Keratinocyte (primary cell): ENCODE measurements around the gene NLK. TPM values are rescaled to one million over a fixed set of nuclear protein-coding genes. Genes with fewer than 3 reads are reported as not detected.

Source experiments
- DNase-seq: peaks from one replicate; pipeline ENCODE4 v3.0.0-alpha.2; 2011; ENCODE audit warnings: low read depth, missing footprints, low spot score
- FAIRE-seq: peaks from 2 replicates; lab custom pipeline; 2011; peaks lifted over from hg19 to GRCh38; lab: Jason Lieb, UNC
- H2AFZ ChIP-seq: 2 replicates; pipeline ENCODE4 v1.6.0; 2012; ENCODE audit warnings: low read length, control low read depth, inconsistent platforms; ENCODE audit not compliant: control insufficient read depth
- H3K27ac ChIP-seq: 2 replicates; pipeline ENCODE4 v1.5.1; 2011; ENCODE audit warnings: low read length; ENCODE audit not compliant: control insufficient read depth, insufficient read depth
- H3K27me3 ChIP-seq: 3 replicates; pipeline ENCODE4 v1.6.0; 2011; ENCODE audit warnings: low read length; ENCODE audit not compliant: control insufficient read depth, insufficient read depth; ENCODE audit errors: extremely low read depth
- H3K36me3 ChIP-seq, 2 experiments: 2 replicates in 1 of 2; 3 replicates in 1 of 2; pipeline ENCODE4 v1.5.1; 2011; ENCODE audit warnings: low read length in 2 of 2, mild to moderate bottlenecking in 1 of 2; ENCODE audit not compliant: control insufficient read depth in 2 of 2, insufficient read depth in 2 of 2; ENCODE audit errors: extremely low read depth in 1 of 2
- H3K4me1 ChIP-seq: 3 replicates; pipeline ENCODE4 v1.5.1; 2011; ENCODE audit warnings: low read length; ENCODE audit not compliant: control insufficient read depth, insufficient read depth; ENCODE audit errors: extremely low read depth
- H3K4me2 ChIP-seq: 3 replicates; pipeline ENCODE4 v1.6.0; 2011; ENCODE audit warnings: low read depth, low read length; ENCODE audit not compliant: control insufficient read depth, insufficient read depth; ENCODE audit errors: extremely low read depth
- H3K4me3 ChIP-seq, 3 experiments: fragments of 200-600 bp in 1 of 3; sonication (generic) in 1 of 3; 2 replicates in 2 of 3; 3 replicates in 1 of 3; pipeline ENCODE4 v1.5.1; 2011 to 2016; ENCODE audit warnings: low read length in 3 of 3, mild to moderate bottlenecking in 3 of 3, control low read depth in 2 of 3, inconsistent platforms in 1 of 3, low read depth in 1 of 3, mixed read lengths in 1 of 3, mixed run types in 1 of 3, moderate library complexity in 1 of 3; ENCODE audit not compliant: control insufficient read depth in 2 of 3, insufficient read depth in 2 of 3; ENCODE audit errors: extremely low read depth in 1 of 3
- H3K79me2 ChIP-seq: 2 replicates; pipeline ENCODE4 v1.6.0; 2012; ENCODE audit warnings: low read length; ENCODE audit not compliant: control insufficient read depth, insufficient read depth
- H3K9ac ChIP-seq: 3 replicates; pipeline ENCODE4 v1.6.0; 2011; ENCODE audit warnings: low read length; ENCODE audit not compliant: control insufficient read depth, insufficient read depth; ENCODE audit errors: extremely low read depth
- H3K9me1 ChIP-seq: 3 replicates; pipeline ENCODE4 v1.6.0; 2011; ENCODE audit warnings: low read length; ENCODE audit not compliant: control insufficient read depth, insufficient read depth; ENCODE audit errors: extremely low read depth
- H3K9me3 ChIP-seq: 2 replicates; pipeline ENCODE4 v1.5.1; 2012; ENCODE audit warnings: low read depth, low read length; ENCODE audit not compliant: control insufficient read depth
- H4K20me1 ChIP-seq: 3 replicates; pipeline ENCODE4 v1.6.0; 2011; ENCODE audit warnings: low read length; ENCODE audit not compliant: control insufficient read depth, insufficient read depth; ENCODE audit errors: extremely low read depth
- EZH2 ChIP-seq: IDR thresholded peaks from one replicate; pipeline ENCODE4 v1.6.1; 2012; ENCODE audit warnings: inconsistent platforms, mild to moderate bottlenecking, low read length, moderate library complexity
- dilution Hi-C: fragments of 300-500 bp; cut with MboI; formaldehyde crosslinking; loops from one replicate; pipeline ENCODE4 v1.7.0; 2020; ENCODE audit warnings: low sequenced_read_pairs; ENCODE audit not compliant: extremely low pct_ligation_motif_present
- polyA plus RNA-seq, 5 experiments: library from polyadenylated mRNA; depleted of rRNA in 3 of 5; stranded (reverse) in 3 of 5; stranded (forward) in 1 of 5; unstranded in 1 of 5; fragments of >200 nt; gene quantifications; 1 replicate in 1 of 5; 2 replicates in 3 of 5; 3 replicates in 1 of 5; pipeline versions ENCODE4 v1.2.1 to v1.2.3, GENCODE V29; 2011 to 2012; ENCODE audit warnings: missing spikeins in 2 of 5, low read depth in 1 of 5, low replicate concordance in 1 of 5
- TF ChIP-seq, protein P1 (sequence below), 3 experiments: IDR thresholded peaks in 1 of 3; conservative IDR thresholded peaks in 1 of 3; optimal IDR thresholded peaks in 1 of 3; 2 replicates in 2 of 3; 3 replicates in 1 of 3; pipeline versions ENCODE3 to v1.5.1; 2011; ENCODE audit warnings: low read length in 3 of 3, mild to moderate bottlenecking in 3 of 3, moderate library complexity in 2 of 3, control low read depth in 1 of 3, inconsistent platforms in 1 of 3; ENCODE audit not compliant: insufficient read depth in 2 of 3; ENCODE audit errors: extremely low read depth in 1 of 3

NLK gene
- polyA plus RNA-seq, 1 donor (not counting 4 experiments of a cell fraction or from before 2014, with no cell fraction given): 20.9 TPM

DNA sequence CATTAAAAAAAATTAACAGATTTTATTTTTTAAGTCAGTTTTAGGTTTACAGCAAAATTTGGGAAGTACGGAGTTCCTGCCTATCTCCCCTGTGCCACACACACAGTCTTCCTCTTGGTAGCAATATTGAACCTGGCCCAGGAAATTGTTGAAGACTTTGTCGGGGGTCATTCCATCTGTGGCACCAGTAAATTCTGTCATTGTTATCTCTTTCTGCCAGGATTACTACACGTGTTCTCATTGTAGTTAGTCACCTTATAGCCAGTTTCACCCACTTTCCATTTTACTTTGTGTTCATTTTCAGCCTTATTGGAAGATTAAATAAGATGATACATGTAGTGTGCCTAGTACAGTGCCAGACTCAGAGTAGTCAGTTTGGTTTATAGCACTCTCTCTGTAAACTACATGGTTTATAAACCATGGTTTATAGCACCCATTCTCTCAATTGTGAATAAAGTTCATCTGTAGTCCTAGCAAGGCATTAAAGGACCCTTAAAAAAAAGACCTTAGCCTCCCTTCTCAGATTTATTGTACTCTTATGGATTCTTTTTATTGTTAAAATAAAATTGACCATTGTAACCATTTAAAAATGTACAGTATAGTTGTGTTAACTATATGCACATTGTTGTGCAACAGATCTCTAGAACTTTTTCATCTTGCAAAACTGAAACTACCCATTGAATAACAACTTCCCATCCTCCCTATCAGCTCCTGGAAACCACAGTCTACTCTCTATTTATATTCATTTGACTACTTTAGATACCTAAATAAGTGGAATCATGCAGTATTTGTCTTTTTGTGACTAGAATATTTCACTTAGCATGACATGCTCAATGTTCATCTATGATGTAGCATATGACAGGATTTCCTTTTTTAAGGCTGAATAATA, 36.1 kb downstream of the NLK start:
- Histone ChIP-seq H2AFZ (no peak overlapping the region), H3K36me3 (no peaks in the 10 kb centered on the region), H3K9me1 (no peaks in the 10 kb centered on the region), H3K4me1 (no peaks in the 10 kb centered on the region), H3K9ac (no peak overlapping the region), H3K4me2 (no peak overlapping the region), H3K27me3 (no peaks in the 10 kb centered on the region), H4K20me1 (peaks cover 3% of the 10 kb centered on the region), H3K9me3 (no peaks in the 10 kb centered on the region), H3K79me2 (peaks cover 77% of the 10 kb centered on the region), H3K4me3 (no peak overlapping the region), H3K27ac (no peak overlapping the region)
- dilution Hi-C loops: no loop called here
- no peak for TF ChIP-seq EZH2
- TF ChIP-seq, protein P1, sequence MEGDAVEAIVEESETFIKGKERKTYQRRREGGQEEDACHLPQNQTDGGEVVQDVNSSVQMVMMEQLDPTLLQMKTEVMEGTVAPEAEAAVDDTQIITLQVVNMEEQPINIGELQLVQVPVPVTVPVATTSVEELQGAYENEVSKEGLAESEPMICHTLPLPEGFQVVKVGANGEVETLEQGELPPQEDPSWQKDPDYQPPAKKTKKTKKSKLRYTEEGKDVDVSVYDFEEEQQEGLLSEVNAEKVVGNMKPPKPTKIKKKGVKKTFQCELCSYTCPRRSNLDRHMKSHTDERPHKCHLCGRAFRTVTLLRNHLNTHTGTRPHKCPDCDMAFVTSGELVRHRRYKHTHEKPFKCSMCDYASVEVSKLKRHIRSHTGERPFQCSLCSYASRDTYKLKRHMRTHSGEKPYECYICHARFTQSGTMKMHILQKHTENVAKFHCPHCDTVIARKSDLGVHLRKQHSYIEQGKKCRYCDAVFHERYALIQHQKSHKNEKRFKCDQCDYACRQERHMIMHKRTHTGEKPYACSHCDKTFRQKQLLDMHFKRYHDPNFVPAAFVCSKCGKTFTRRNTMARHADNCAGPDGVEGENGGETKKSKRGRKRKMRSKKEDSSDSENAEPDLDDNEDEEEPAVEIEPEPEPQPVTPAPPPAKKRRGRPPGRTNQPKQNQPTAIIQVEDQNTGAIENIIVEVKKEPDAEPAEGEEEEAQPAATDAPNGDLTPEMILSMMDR (optimal IDR thresholded peaks at IDR 0.05 in 1 of 3, IDR thresholded peaks at IDR 0.05 in 1 of 3, conservative IDR thresholded peaks at IDR 0.05 in 1 of 3; ENCODE audit: extremely low read depth in 1 of 3, insufficient read depth in 2 of 3, low read length in 3 of 3): no peak
- FAIRE-seq: no peak
- DNase-seq: no peak

DNA sequence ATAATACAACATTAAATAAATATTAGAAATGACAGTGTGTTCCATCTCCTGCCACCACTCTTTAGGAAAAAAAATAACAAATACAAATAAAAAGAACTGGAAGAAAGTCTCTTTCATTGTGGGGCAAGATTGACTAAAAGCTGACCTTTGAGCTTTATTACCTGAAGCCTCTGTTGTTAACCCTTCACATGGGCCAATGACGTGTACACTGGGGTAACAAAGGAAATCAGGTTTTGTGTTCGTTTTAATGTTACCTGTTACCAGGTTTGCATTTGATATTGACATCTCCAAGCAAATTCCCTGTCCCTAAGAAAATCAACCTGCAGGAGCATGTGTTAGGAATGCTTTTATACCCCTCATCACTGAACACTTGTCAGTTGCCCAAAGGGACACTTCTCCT, 39.0 kb downstream of the NLK start:
- Histone ChIP-seq H2AFZ (no peak overlapping the region), H3K27me3 (no peaks in the 10 kb centered on the region), H3K4me3 (no peak overlapping the region), H3K9me3 (no peaks in the 10 kb centered on the region), H3K36me3 (no peaks in the 10 kb centered on the region), H4K20me1 (no peaks in the 10 kb centered on the region), H3K79me2 (peaks cover 67% of the 10 kb centered on the region), H3K4me1 (peaks cover 8% of the 10 kb centered on the region), H3K9me1 (no peaks in the 10 kb centered on the region), H3K9ac (no peak overlapping the region), H3K4me2 (no peak overlapping the region), H3K27ac (no peak overlapping the region)
- no peak for DNase-seq
- dilution Hi-C loops: no loop called here
- no peak for TF ChIP-seq EZH2
- TF ChIP-seq, protein P1 (optimal IDR thresholded peaks at IDR 0.05 in 1 of 3, IDR thresholded peaks at IDR 0.05 in 1 of 3, conservative IDR thresholded peaks at IDR 0.05 in 1 of 3; ENCODE audit: extremely low read depth in 1 of 3, insufficient read depth in 2 of 3, low read length in 3 of 3): no peak
- FAIRE-seq: no peak
